Kidney (tissue), 14 donors: ENCODE results near the gene TMEM109. TPM values are rescaled to one million over a fixed set of nuclear protein-coding genes. Genes with fewer than 3 reads are reported as not detected.

Experiments used
- DNase-seq, 5 donors: peaks; one replicate each; pipeline ENCODE4 v3.0.0-alpha.2; 2013 to 2020
- FAIRE-seq: peaks from 2 replicates; lab custom pipeline; 2012; peaks lifted over from hg19 to GRCh38; lab: Jason Lieb, UNC
- H3K27ac ChIP-seq, 2 donors: one replicate each; pipeline ENCODE4 v1.7.0; 2013; ENCODE audit warnings: low read depth in 2 of 2, low read length in 2 of 2, inconsistent platforms in 1 of 2
- H3K27me3 ChIP-seq: one replicate; pipeline ENCODE4 v1.7.1; 2013; ENCODE audit warnings: low read length, inconsistent platforms; ENCODE audit not compliant: control insufficient read depth, insufficient read depth
- H3K36me3 ChIP-seq, 3 donors: one replicate each; pipeline versions ENCODE4 v1.7.0 to v1.7.1; 2013; ENCODE audit warnings: low read length in 3 of 3, control low read depth in 1 of 3, inconsistent platforms in 1 of 3; ENCODE audit not compliant: insufficient read depth in 3 of 3, control insufficient read depth in 2 of 3
- H3K4me1 ChIP-seq, 3 donors: one replicate each; pipeline versions ENCODE4 v1.7.0 to v1.7.1; 2013; ENCODE audit warnings: low read length in 3 of 3, inconsistent platforms in 1 of 3, low read depth in 1 of 3; ENCODE audit not compliant: control insufficient read depth in 2 of 3, insufficient read depth in 2 of 3
- H3K4me3 ChIP-seq, 3 donors: one replicate each; pipeline versions ENCODE4 v1.7.0 to v1.8.1; 2013; ENCODE audit warnings: low read length in 3 of 3, control low read depth in 1 of 3, inconsistent platforms in 1 of 3
- H3K9ac ChIP-seq, 3 donors: one replicate each; pipeline versions ENCODE4 v1.7.0 to v1.7.1; 2013; ENCODE audit warnings: low read length in 3 of 3, control low read depth in 1 of 3, inconsistent platforms in 1 of 3
- H3K9me3 ChIP-seq, 3 donors: one replicate each; pipeline versions ENCODE4 v1.7.0 to v1.7.1; 2013; ENCODE audit warnings: low read length in 3 of 3, control low read depth in 1 of 3, inconsistent platforms in 1 of 3; ENCODE audit not compliant: control insufficient read depth in 2 of 3, insufficient read depth in 1 of 3
- CTCF ChIP-seq: IDR thresholded peaks from 3 replicates; pipeline ENCODE4 v1.5.1; 2012; ENCODE audit warnings: mild to moderate bottlenecking, moderate library complexity, borderline replicate concordance; ENCODE audit not compliant: insufficient read depth; ENCODE audit errors: extremely low read depth
- intact Hi-C: fragments of 100-400 bp; cut with DNase I; formaldehyde crosslinking; loops from one replicate; pipeline ENCODE4 v1.11.1; 2022
- polyA plus RNA-seq: library from polyadenylated mRNA; stranded (reverse); fragments of 350-450 nt; fragmentation: Illumina TruSeq; extraction: RNeasy Lipid Tissue Mini Kit (QIAGEN cat#74804); gene quantifications from one replicate; pipeline ENCODE4 v1.2.3, GENCODE V29; 2014; ENCODE audit warnings: low read depth, low replicate concordance; ENCODE audit not compliant: insufficient read depth
- total RNA-seq: library from RNA; stranded (reverse); fragmentation: NEBNext Ultra II Directional; extraction: Animal tissue kit (Norgen Biotek cat#: 25700); gene quantifications from one replicate; pipeline ENCODE4 v1.2.1, GENCODE V29; 2021
- donor health status: control.
- donor health status: control.
- donor health status: control.
- donor health status: control.
- donor health status: control.
- donor health status: DM: yes; HTN: yes; CAD: no.
- donor health status: Normal renal cell carcinoma (clear cell type).

The TMEM109 gene
- total and polyA plus RNA-seq, 2 donors from 2014 or later: 130 to 139 TPM

DNA sequence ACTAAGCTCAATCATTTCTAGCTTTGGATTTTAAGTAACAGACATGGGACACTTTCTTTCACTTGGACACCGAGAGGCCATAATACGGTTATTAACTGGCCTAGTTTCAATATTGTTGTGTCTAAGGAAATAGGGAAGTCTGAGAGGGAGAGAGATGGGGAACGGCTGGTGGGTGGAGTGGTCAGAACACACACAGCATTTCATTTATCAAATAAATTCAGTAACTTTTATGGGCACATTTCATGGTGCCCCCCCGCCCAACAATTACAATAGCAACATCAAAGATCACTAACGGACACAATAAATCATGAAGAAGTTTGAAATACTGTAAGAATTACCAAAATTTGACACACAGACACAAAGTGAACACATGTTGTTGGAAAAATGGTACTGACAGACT lies 18.3 kb upstream of the TMEM109 start:
- intact Hi-C loops: loop anchor here (5.0 kb wide), 1 partner anchor 63 kb away; no protein-coding TSS in a partner anchor
- H3K36me3 ChIP-seq: peaks cover 27 to 55% (median 43%) of the 10 kb centered on the region in 3 donors

DNA sequence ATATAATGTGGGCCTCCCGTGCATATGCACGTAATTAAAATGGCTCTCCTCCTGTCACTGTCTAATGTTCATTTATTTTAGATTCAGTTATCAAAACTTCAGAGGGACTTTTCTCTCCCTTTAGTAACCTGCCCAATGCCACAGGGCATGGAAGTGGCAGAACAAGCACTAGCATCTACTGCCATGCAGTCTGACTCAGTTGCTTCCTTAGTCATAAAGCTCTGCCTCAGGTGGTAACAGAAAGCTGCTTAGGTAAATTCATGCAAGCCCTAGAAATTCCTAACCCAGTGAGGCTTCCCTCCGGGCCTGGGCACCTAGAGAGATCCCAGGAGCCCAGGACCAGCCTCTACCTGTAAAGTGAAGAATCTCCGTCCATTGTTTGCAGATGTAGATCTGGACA lies 16.5 kb upstream of the TMEM109 start:
- Histone ChIP-seq H3K9me3 (no peaks in the 10 kb centered on the region), H3K36me3 (peaks cover 29 to 70% (median 51%) of the 10 kb centered on the region in 3 donors), H3K9ac (no peak overlapping the region), H3K4me3 (no peak overlapping the region), H3K27ac (no peak overlapping the region), H3K27me3 (no peaks in the 10 kb centered on the region), H3K4me1 (no peaks in the 10 kb centered on the region)
- FAIRE-seq (no peak), DNase-seq (no peak)
- intact Hi-C loops: loop anchor here (5.0 kb wide), 1 partner anchor 65 kb away; no protein-coding TSS in a partner anchor
- TF ChIP-seq CTCF: no peak

More for the DNA sequence above, 18.3 kb upstream of the TMEM109 start:
- FAIRE-seq (no peak), DNase-seq (no peak)
- H3K9ac ChIP-seq: no peak overlapping the region
- no peak overlapping the region for H3K4me3 ChIP-seq
- H3K27ac ChIP-seq: no peak overlapping the region
- H3K4me1 ChIP-seq: no peaks in the 10 kb centered on the region
- H3K27me3 ChIP-seq: no peaks in the 10 kb centered on the region
- TF ChIP-seq CTCF: no peak
- H3K9me3 ChIP-seq: no peaks in the 10 kb centered on the region

GRCh38 chr11:60899046-60899936 lies 14.7 kb upstream of the TMEM109 start:
- no peak for FAIRE-seq
- H3K27ac ChIP-seq: no peak overlapping the region
- intact Hi-C loops: loop anchor here (5.0 kb wide), 1 partner anchor 67 kb away; no protein-coding TSS in a partner anchor

More at GRCh38 chr11:60899046-60899936, 14.7 kb upstream of the TMEM109 start:
- Histone ChIP-seq H3K4me1 (no peaks in the 10 kb centered on the region), H3K9me3 (no peaks in the 10 kb centered on the region), H3K4me3 (no peak overlapping the region), H3K9ac (no peak overlapping the region), H3K36me3 (peaks cover 31 to 70% (median 59%) of the 10 kb centered on the region in 3 donors), H3K27me3 (no peaks in the 10 kb centered on the region)
- TF ChIP-seq CTCF: peak; percentile 95
- peak in 4 of 5 donors; percentile 52 to 71 (median 62) for DNase-seq
